GM12892 (cell line): ENCODE results near the gene CFAP65.

Experiments
- DNase-seq: peaks from one replicate; pipeline ENCODE4 v3.0.0; 2011; ENCODE audit not compliant: insufficient read length
- FAIRE-seq: peaks from 2 replicates; lab custom pipeline; 2011; peaks lifted over from hg19 to GRCh38; lab: Jason Lieb, UNC
- POLR2A ChIP-seq: IDR thresholded peaks from 2 replicates; pipeline ENCODE4 v1.6.1; 2011; ENCODE audit warnings: low read depth, low read length, control low read depth
- POLR2AphosphoS5 ChIP-seq: IDR thresholded peaks from 2 replicates; pipeline ENCODE4 v1.6.1; 2011; ENCODE audit warnings: low read depth, low read length, control low read depth
- TAF1 ChIP-seq: IDR thresholded peaks from 2 replicates; pipeline ENCODE4 v1.6.1; 2011; ENCODE audit warnings: low read depth, mild to moderate bottlenecking, control low read depth, low read length, borderline replicate concordance

The CFAP65 gene

DNA sequence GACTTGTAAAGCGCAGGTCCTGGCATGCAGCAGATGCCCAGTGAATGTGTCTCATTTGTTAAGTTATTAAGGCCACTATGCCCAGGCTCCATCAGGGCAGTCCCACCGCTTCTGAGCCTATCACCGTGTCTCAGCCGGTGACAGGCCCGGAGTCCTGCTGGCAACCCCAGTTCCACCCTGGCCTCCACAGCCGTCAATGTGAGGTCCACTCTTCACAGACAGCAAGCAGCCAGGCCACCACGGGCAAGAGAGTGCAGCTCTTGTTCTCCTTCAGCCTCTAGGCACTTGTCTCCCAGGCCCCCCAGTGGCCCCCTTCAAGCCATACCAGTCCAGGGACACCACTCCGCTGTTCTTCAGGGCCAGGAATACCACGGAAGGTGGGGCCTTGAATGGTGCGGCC, 22.6 kb downstream of the CFAP65 start:
- DNase-seq (no peak), FAIRE-seq (no peak)
- TF ChIP-seq POLR2A, result no peak
- TF ChIP-seq POLR2AphosphoS5, result no peak
- TF ChIP-seq TAF1, result no peak

- DNase-seq (no peak), FAIRE-seq (no peak)
- TF ChIP-seq POLR2A, result no peak
- no peak for TF ChIP-seq POLR2AphosphoS5
- TF ChIP-seq TAF1, result no peak
Measured at GRCh38 chr2:219018286-219018685, 23.0 kb downstream of the CFAP65 start.

- TF ChIP-seq POLR2A, result no peak
- no peak for TF ChIP-seq POLR2AphosphoS5
- TF ChIP-seq TAF1, result no peak
- DNase-seq (no peak), FAIRE-seq (no peak)
Measured at GRCh38 chr2:219017201-219017931, 23.9 kb downstream of the CFAP65 start.

DNA sequence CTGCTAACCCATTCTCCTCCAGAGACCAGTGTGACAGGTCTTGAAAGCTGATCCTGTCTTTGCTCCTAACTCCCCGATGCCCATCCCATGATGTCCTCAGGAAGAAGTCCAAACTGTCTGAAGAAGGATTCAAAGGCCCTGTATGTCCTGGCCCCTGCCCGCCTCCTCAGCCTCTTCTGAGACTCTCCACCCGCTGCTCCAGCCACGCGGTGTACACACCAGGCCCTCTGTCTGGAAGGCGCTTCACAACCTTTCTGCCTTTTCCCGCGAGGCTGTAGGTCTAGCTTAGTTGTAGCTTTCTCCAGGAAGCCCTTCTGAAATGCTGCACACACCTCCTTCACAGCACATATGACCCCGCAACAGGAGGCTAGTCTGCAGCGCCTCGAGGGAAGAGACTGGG, 24.6 kb downstream of the CFAP65 start:
- TF ChIP-seq POLR2AphosphoS5, result no peak
- TF ChIP-seq TAF1, result no peak
- TF ChIP-seq POLR2A, result no peak
- no peak for FAIRE-seq
- no peak for DNase-seq

GRCh38 chr2:219010873-219011272, 30.4 kb downstream of the CFAP65 start:
- no peak for TF ChIP-seq POLR2AphosphoS5
- TF ChIP-seq POLR2A, result no peak
- TF ChIP-seq TAF1, result no peak
- no peak for FAIRE-seq
- no peak for DNase-seq

GRCh38 chr2:219010162-219010756, 31.1 kb downstream of the CFAP65 start:
- no peak for FAIRE-seq
- no peak for TF ChIP-seq POLR2AphosphoS5
- no peak for TF ChIP-seq TAF1
- no peak for TF ChIP-seq POLR2A
- peak; percentile 61 for DNase-seq

- no peak for FAIRE-seq
Measured at GRCh38 chr2:219009294-219009693, 32.0 kb downstream of the CFAP65 start.

DNA sequence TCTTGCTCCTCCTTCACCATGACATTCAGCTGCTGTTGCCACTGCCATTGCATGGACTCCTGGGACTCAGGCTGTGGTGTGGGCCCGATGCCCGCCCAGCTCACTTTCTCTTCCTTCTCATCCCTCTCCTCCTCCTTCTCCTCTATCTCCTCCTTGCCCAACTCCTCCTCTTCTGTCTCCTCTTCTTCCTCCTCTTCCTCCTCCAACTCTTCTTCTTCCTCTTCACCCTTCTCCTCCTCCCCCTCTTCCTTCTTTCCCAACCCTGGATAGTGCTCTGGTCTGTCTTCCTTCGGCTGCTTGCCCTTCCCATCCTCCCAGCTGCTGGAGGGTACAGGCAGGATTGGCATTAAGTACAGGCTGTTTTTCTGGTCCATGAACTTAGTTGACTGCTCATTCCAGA, 37.3 kb downstream of the CFAP65 start:
- FAIRE-seq (no peak), DNase-seq (no peak)
- no peak for TF ChIP-seq POLR2AphosphoS5
- TF ChIP-seq TAF1, result no peak
- no peak for TF ChIP-seq POLR2A

More at GRCh38 chr2:219009294-219009693, 32.0 kb downstream of the CFAP65 start:
- no peak for DNase-seq
- TF ChIP-seq POLR2AphosphoS5 (no peak), TAF1 (no peak), POLR2A (no peak)

- FAIRE-seq (no peak), DNase-seq (no peak)
- no peak for TF ChIP-seq TAF1
- TF ChIP-seq POLR2A, result no peak
- no peak for TF ChIP-seq POLR2AphosphoS5
Measured at GRCh38 chr2:219003267-219003634, 38.1 kb downstream of the CFAP65 start.

- FAIRE-seq (no peak), DNase-seq (no peak)
- TF ChIP-seq POLR2A (no peak), TAF1 (no peak), POLR2AphosphoS5 (no peak)
Measured at GRCh38 chr2:219002395-219003266, 38.7 kb downstream of the CFAP65 start.
